Keratinocyte (primary cell): ENCODE data around the gene NDUFAF2.

Experiments used
- CTCF ChIP-seq, 3 experiments: IDR thresholded peaks in 1 of 3; conservative IDR thresholded peaks in 1 of 3; optimal IDR thresholded peaks in 1 of 3; 2 replicates in 2 of 3; 3 replicates in 1 of 3; pipeline versions ENCODE3 to v1.5.1; 2011; ENCODE audit warnings: low read length in 3 of 3, mild to moderate bottlenecking in 3 of 3, moderate library complexity in 2 of 3, control low read depth in 1 of 3, inconsistent platforms in 1 of 3; ENCODE audit not compliant: insufficient read depth in 2 of 3; ENCODE audit errors: extremely low read depth in 1 of 3
- EZH2 ChIP-seq: IDR thresholded peaks from one replicate; pipeline ENCODE4 v1.6.1; 2012; ENCODE audit warnings: inconsistent platforms, mild to moderate bottlenecking, low read length, moderate library complexity

- TF ChIP-seq CTCF (optimal IDR thresholded peaks at IDR 0.05 in 1 of 3, IDR thresholded peaks at IDR 0.05 in 1 of 3, conservative IDR thresholded peaks at IDR 0.05 in 1 of 3; ENCODE audit: extremely low read depth in 1 of 3, insufficient read depth in 2 of 3, low read length in 3 of 3) (no peak), EZH2 (no peak)
Observed at GRCh38 chr5:61171479-61171878, 226.5 kb downstream of the NDUFAF2 start.
